Stimulated activated CD4-positive, alpha-beta T cell treated with anti-CD3 and anti-CD28 coated beads, Interleukin-15, amount 100 ng/mL, for 24 hours (primary cell): ENCODE data around the gene KLRF1.

Experiments used
- DNase-seq: peaks from one replicate; pipeline ENCODE4 v3.0.0-alpha.2; 2020

Gene KLRF1, protein sequence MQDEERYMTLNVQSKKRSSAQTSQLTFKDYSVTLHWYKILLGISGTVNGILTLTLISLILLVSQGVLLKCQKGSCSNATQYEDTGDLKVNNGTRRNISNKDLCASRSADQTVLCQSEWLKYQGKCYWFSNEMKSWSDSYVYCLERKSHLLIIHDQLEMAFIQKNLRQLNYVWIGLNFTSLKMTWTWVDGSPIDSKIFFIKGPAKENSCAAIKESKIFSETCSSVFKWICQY

DNA sequence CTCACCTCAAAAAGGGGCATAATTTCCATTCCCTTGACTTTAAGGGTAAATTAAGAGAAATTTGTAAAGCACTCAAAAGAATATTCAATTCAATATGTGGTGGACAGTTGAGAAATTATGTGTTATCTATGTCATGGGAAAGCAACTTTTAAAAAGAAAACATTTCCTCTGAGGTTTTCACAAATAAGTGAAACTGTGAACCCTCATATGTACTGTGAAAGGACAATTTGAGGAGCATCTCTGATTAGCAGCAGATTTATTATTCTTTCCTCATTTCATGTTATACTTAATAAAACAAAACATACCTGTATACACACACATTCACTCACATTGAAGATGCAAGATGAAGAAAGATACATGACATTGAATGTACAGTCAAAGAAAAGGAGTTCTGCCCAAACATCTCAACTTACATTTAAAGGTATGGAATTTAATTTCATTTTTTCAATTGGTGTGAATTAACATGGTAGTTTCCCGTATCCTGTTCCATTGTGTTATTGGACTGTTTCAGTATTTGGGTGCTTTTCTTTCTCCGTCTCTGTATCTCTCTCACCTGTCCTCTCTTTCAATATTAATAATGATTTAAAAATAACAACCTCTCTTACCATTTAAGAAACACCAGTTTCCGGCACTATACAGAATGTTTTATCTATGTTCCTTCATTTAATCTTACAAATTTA, at the start of gene KLRF1:
TSS of gene KLRF1 (plus strand) at position 273 of the 680 bp plus-strand sequence. CDS start at position 337, 64 bp downstream.
- no peak for DNase-seq

DNA sequence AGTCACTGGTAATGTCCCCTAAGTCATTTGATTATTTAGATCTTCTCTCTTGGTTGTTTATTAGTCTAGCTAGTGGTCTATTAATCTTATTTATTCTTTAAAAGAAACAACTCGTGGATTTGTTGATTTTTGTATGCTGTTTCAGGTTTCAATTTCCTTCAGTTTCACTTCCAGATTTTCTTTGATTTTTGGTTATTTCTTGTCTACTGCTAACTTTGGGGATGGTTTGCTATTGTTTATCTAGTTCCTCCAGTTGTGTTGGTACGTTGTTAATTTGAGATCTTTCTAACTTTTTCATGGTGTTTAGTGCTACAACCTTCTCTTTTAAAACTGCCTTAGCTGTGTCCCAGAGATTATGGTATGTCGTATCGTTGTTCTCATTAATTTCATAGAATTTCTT, 48.1 kb upstream of the KLRF1 start:
- DNase-seq: no peak

DNA sequence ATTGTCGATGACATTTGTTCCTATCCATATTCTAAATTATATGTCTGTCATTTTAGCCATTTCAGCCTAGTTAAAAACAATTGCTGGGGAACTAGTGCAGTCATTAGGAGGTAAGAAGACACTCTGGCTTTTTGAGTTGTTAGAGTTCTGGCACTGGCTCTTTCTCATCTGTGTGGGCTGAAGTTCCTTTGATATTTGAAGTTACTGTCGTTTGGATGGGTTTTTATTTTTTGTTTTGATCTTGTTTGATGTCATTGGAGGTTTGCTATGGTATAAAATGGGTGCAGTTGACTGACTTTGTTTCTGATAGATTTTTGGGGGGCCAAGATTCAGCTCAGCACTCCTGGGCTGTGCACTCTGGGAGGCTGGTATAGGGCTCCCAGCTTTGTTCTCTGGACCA, 45.9 kb upstream of the KLRF1 start:
- no peak for DNase-seq

DNA sequence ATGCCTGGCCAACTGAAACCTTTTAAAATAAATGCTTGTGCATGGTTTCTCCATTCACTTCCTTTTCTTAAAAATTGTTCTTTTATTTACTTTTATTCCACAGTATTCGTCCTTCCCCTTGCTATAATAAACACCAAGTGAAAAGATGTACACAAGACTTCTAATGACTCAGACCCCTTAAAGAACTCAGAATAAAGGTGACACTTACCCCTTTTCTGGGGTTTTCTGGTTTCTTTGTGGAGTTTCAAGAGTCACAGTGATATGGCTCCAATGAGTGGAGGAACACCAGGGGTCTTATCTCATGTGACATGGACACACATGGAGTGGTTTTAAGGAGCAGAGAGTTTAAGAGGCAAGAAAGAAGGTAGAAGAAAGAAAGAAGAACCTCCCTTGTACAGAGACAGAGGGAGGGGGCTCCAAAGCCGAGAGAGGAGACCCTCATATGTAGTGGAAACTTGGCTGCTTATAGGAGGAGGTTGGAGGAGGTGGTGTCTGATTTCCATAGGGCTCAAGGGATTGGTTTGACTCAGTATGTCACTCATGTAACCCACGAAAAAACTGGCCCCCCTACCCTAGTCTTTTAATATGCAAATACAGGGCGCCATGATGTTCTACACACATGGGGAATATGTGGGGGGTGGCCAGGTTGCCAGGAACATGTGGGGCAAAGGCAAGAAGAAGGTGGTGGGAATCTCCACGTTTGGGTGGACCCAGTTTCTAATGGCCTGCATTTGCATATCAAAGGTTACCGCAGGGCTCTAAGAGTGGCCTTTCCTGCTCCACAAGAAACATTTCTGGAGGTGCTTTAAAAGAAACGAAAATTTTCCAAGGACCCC, 44.5 kb upstream of the KLRF1 start:
- no peak for DNase-seq

DNA sequence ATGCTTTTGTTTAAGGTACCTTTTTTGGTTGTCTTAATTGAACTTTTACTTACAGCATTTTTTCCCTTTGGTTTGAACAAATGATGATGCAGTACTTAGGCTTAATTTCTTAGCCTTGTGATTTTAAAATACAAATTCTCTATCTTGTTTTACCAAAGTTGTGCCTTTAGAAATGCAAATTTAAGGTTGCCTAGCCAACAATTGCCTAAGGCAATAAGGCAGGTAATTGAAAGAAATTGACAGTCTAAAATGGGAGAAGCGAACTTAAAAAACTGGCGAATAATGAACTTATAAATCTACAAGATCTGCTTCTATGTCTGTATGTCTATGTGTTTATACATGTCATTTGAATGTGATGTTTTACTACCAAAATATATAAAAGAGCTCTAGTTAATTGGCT, 43.0 kb upstream of the KLRF1 start:
- no peak for DNase-seq

DNA sequence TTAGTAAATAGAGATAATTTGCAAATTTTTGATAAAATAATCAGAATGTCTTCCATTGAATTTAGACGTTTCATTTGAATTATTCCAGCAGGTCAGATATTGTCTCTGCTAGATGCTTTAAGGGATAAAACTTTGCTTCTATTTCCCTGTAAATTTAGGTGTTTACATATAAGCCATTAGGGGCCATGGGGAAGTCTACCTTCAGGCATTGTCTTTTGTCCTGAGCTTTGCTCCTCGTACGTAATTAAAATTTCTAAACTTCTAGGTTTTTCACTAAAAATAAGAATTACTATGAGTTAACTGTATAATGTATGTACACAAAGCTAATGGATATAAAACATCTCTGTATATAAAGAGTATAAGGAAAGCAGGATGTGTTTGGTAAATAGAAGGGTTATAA, 42.5 kb upstream of the KLRF1 start:
- no peak for DNase-seq

DNA sequence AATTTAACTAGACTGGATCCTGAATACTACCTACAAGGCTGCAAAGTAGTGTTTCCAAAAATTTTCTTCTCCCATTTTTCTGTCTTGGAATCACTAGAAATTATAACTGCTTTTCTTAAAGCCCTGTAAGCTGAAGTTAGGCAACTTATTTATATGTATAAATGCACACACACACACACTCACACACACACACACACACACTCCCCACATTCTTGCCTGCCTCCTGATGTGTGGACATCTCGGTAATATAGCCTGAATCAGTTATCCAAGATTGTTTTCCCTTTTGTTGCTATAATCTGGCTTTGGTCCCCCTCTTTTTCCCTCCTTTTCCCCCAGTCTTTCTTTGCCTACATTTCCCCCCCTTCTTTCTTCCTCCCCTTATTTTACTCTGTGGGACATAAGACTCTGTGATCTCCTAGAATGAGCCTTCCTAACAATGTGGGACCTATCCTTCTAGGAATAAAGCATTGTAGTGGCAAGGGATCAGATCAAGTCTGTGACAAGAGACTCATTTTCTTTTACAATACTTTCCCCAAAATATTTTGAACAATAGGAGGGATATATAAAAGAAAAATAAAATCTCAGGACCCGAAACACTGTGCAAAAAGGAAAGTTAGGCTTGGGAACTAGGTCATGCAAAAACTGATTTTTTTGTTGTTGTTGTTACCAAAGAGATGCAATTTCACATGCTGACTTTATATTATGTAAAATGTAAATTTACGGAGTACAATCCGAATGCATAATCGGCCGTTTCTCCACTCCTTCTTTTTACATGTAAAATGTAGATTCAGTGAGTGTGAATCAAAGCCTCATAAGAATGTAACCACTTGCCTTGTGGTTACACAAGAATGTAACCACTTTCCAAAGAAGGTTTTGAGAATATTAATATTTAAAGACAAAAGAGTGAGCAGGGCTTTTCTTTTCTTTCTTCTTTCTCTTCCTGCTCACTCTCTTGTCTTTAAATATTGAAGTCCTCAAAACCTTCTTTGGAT, 40.3 kb upstream of the KLRF1 start:
- no peak for DNase-seq

DNA sequence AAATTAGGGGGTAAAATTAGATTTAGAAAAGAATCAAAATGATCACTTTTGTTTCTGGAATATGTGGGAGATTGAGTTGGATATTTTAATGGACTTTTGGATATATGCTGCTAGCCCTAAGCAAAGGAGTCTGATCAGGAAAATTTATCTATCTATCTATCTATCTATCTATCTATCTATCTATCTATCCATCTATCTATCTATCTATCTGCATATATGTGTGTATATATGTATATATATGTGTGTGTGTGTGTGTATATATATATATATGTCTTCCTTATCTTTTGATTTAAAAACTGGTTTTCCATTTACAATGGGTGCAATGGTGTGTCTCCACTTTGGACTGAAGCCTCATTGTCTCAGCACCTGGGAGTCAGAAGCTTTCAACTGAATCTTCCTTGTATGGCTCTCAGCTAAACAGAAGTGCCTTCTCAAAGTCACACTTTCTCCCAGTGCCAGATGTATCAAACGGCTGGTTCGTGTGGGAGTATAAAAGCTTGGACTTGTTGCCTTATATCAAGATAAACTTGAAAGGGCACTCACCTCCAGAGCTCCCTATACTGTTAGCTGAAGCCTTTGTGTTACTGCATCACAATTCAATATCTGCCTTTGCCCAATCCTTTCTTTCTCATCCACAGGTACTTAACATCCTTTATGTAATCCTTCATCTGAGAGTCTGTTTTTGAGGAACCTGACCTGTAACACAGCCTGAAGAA, 34.9 kb upstream of the KLRF1 start:
- no peak for DNase-seq

DNA sequence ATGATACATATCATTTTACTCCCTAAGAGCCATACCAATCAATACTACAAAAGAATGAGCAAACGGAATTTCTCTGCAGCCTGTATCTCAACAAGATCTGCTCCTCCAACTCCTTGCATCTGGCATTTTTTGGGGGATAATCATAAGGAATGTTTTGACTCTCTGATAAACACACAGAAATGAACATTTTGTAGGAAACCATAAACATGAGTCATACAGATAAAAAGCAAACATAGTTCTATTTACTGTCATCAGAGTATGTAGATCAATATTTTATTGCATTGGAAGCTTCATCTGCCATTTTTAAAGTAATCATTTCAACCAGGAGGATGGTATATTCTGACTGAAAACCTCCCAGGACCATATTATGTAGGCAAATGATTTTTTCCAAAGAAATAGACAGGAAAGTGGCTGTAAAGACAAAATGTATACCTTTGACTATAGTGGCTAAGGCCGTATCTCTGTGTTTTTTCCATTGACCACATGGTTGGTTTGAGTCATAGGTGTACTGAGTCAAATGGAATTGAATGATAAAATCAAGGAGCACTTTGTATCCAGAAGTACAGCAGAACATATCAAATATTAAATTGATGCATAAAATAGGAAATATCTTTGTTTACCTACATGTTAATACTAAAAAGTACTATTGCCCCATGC, 34.2 kb upstream of the KLRF1 start:
- DNase-seq: no peak

DNA sequence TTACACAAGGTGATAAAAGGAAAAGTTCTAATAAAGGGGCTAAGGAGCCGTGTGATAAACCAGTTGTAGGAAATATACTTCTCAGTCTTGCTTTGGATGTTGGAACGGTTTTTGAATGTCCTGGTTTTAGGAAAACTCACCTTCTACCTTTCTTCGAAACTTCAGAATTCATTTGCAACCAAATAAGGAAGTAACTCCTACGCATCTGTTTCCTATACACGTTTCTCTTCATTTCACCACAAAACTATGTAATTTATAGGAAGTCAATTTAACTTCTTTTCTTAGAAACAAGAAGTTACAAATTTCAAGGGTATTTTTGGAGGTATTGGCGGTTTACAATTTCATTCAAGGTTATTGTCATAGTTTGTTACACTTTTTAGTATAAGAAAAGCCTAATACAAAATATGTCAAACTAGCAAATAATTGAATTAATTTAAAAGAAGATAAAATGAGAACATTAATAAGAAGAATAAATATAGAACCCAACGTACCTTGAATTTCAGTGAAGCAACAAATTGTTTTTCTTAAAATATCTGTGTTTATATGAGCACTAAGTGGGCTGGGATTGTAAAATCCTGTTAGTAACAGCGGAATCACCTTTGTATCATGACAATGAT, 33.4 kb upstream of the KLRF1 start:
- DNase-seq: no peak

DNA sequence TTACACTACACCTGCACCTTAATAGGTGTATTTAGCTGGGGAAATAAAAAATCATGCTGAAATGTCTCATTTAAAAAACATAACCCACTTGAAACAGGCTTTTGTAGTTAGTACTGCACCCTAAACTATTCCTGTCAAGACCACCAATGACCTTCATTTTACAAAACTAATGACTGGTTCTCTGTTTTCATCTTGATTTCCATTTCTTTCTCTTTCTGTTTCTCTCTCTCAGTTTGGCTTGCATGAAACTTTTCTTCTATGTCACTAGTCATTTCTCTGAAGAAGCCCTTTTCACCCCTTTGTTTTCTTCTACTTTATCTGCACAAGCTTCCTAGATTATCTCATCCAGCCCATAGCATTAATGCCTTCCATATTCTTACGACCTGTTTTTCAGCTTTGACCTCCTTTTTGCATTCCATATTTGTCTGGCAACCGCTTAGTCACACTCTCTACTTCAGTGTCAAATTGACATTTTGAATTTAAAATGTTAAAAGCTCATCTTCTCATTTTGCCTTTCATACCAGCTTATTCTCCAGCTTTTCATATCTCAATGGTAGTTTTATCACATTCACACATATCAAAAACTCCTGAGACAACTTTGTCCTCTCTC, 32.7 kb upstream of the KLRF1 start:
- DNase-seq: no peak

DNA sequence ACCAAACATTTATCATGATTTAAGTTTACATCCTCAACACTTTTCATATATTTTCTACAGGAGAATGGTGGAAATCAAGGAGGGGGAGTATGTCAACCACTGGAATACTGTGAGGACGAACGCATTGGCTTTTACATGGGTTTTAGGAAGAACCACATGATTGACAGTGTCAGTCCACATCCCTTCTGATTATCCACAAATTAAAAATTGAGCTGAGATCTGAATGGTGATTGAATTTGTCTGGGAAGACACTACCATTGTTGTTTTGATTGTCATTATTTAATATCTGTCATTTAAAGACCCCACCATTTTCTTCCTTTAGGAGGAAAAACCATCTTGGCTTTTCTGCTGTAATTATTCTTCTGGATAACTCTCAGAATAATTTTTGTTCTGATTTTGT, 31.3 kb upstream of the KLRF1 start:
- DNase-seq: no peak

DNA sequence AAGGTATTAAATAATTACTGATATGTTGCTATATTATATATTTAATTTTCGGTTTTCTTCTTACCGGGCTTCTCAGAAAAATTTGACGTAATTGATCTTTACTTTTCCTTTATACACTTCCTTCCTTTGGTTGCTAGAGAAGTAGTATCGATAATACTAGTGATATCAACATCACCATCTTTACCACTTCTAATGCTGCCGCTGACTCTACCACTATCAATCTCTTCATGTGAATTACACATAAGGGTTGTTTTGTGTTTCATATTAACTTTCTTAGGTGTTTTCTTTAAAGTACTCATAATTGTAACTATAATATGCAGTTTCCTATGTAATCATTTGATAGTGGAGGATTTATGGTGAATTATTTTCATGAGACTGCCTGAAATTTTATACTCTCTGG, 30.9 kb upstream of the KLRF1 start:
- DNase-seq: no peak

DNA sequence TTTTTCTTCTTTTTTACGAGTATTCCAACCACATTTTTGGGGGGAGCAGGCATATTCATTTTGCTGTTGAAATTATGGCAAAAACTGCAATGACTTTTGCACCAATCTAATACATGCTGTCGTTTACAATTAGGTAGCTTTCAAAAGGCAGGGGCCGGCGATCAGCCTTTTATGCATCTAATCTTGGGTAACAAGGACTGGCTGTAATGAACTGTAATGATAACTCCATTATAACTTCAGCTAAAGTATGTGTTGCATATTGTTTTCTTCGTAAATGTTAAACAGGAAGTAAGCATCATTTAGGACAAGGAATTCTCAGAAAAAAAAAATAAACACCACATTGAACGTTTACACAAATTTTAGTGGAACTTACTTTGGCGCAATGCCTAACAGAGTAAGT, 30.3 kb upstream of the KLRF1 start:
- no peak for DNase-seq

DNA sequence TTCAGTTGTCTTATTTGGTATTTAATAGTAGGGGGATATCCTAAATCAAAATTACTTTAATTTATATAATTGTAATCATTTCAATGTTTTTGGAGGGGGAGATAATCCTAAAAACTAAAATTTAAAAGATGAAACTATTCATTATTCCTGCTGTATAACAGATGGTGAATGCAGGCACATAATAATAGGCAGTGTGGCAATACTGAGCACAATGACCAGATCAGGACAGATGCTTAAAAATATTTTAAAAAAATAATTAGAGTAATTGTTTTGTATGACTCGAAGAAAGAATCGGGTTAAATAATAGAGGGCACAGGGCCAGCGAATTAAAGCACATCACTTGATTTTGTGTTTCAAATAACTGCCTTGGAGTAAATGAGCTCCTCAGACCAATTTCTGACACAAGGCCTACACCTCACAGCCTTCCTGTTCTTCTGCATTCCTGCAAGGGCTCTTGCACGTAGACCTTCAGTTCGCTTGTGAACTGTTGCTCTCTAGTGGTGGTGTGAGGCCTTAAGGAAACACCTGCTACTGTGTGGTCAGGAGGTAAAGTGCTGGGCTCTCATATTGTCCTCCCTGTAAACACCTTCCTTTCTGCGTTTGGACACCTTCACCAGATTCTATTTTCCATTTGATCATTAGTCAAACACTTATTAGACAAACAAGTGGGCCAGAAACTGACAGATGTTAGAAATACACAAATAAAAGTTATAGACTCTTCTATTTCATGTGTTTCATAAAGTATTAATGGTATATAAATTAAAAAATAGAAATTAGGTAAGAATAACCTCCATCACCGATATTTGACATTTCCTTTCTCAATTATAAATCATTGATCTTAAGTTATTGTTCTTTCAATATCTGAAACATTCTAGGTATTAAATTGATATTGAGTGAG, 29.3 kb upstream of the KLRF1 start:
- DNase-seq: peak; percentile 72

DNA sequence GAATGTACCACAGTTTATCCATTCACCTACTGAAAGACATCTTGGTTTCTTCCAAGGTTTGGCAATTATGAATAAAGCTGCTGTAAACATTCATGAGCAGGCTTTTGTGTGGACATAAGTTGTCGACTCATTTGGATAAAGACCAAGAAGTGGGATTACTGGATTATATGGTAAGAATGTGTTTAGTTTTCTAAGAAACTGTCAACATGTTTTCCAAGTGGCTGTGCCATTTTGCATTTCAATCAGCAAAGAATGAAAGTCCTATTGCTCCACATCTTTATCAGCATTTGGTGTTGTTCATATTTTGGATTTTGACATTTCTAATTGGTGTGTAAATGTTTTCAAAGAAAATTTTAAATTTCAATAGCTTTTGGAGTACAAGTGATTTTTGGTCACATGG, 27.3 kb upstream of the KLRF1 start:
- no peak for DNase-seq

DNA sequence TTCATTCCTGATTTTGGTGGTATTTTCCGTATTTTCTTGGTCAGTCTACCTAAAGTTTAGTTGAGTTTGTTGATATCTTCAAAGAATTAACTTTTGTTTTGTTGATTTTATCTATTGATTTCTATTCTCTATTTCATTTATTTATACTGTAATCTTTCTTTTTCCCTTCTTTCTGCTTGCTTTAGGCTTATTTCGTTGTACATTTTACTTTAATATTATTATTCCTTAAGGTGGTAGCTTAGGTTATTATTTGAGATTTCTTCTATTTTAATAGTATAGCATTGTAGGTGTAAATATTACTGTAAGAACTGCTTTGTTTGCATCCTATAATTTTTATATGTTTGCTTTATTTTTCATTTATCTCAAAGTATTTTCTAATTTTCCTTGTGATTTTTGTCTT, 21.4 kb upstream of the KLRF1 start:
- DNase-seq: no peak

DNA sequence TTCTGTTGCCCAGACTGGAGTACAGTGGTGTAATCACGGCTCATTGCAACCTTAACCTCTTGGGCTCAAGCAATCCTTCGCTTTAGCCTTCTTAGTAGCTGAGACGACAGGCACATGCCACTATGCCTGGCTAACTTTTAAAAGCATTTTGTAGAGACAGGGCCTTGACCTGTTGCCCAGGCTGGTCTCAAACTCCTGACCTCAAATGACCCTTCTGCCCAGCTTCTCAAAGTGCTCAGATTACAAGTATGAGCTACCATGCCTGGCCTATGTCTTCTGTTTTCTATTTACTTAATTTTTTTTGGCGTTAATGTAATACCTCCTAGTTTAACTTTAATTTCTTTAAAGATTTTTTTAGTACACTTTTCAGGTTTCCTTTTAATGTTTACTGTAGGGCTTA, 20.6 kb upstream of the KLRF1 start:
- DNase-seq: no peak

DNA sequence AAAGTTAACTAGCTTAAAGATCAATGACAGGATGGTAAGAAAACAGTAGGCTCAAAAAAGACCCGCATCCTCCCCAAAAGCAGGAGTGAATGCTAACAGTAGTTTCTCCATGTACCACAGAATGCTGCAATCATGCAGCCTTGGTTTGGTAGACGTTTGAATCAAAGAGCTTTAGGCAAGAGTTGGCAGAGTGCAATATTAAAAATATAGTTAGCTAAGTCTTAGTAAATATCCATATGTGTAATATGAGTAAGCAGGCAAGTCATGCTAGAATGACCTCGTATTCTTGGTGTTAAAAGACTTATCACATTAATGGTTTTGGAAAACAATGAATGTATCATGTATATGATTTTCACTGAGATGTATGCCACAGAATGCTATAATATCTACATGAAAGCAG, 18.8 kb upstream of the KLRF1 start:
- DNase-seq: no peak

DNA sequence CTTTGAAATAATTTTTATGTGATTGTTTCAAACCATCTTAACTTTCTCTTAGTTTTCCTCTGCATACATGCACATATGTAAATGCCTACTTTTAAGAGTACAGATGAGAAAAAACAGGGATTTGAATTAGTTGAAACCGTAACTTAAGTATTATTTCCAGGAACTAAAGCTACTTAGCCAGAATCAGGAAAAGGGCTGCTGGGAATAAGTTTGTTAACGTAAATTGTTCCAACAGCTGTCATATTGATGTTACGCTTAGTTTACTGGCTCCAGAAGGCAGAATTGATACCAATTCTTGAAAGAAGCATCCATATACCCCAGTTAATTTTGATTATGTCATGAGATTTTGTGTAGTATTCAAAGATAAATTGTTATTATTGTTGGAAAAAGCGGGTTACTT, 17.9 kb upstream of the KLRF1 start:
- no peak for DNase-seq
